NCI-H128 (cell line): Measurements from ENCODE around the gene PRKG2.

Experiments used
- DNase-seq: peaks from one replicate; lab custom pipeline; 2025; ENCODE audit not compliant: unreplicated experiment; lab: John Stamatoyannopoulos, UW

The PRKG2 gene

GRCh38 chr4:81217779-81218178 is 2.8 kb upstream of the PRKG2 start:
- no peak for DNase-seq

GRCh38 chr4:81215931-81216330 is 909 bp upstream of the PRKG2 start:
- no peak for DNase-seq

DNA sequence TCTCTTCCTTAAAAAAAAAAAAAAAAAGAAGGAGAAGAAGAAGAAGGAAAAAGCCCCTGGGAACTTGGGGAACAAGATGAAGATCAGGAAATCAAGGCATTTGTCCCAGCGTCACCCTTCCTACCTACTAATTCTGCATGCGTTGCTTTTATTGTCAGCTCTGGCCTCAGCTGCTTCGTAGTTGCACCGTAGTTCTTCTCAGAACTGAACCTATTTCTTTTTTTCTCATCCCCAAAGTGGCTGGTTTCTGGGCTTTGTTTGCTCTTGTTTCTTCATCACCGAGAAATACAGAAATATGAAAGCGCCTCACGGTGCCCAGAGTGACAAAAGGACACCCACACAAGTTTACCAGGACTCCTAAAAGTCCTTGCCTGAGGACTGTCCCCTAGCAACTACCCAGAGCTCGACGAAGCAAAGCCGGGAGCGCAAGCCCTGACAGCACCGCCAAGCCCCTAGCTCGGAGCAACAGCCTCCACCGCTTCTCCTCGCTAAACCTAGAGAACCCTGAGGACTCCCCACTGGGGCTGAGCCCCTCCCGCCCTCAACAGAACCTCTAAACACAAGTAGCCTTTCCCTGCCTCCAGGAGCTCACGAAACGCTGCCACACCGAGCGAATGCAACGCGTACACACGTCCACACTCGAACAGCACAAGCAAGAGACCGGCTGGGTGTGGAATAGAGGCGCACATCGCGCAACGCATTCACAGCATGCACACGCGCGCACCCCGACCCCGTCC is 710 bp downstream of the PRKG2 start:
- DNase-seq, result no peak

- no peak for DNase-seq
Measured at GRCh38 chr4:81213671-81214070, 1.4 kb downstream of the PRKG2 start.

GRCh38 chr4:81211956-81212355 is 3.1 kb downstream of the PRKG2 start:
- no peak for DNase-seq

DNA sequence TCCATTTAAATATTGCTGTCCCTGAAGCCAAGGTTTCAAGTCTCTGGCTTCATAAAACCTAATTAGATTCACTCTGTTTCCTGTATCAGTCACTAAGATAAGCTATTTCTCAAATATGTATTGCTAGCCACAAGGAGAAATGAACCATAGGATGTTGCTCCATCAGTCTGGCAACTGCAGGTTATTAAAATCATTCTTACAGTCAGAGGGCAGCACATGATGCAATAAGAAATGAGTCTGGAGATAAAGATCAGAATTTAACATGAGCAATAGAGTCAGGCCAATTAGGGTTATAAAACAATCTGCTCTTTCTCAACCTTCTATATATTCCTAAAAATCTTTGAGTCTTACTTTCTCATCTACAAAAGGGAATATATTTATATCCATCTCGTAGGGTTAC is 7.2 kb downstream of the PRKG2 start:
- DNase-seq, result no peak

GRCh38 chr4:81205302-81205701 is 9.7 kb downstream of the PRKG2 start:
- DNase-seq, result no peak

GRCh38 chr4:81204571-81204970 is 10.5 kb downstream of the PRKG2 start:
- DNase-seq, result no peak

GRCh38 chr4:81199831-81200230 is 15.2 kb downstream of the PRKG2 start:
- no peak for DNase-seq

- DNase-seq, result no peak
Measured at GRCh38 chr4:81198609-81199008, 16.4 kb downstream of the PRKG2 start.

DNA sequence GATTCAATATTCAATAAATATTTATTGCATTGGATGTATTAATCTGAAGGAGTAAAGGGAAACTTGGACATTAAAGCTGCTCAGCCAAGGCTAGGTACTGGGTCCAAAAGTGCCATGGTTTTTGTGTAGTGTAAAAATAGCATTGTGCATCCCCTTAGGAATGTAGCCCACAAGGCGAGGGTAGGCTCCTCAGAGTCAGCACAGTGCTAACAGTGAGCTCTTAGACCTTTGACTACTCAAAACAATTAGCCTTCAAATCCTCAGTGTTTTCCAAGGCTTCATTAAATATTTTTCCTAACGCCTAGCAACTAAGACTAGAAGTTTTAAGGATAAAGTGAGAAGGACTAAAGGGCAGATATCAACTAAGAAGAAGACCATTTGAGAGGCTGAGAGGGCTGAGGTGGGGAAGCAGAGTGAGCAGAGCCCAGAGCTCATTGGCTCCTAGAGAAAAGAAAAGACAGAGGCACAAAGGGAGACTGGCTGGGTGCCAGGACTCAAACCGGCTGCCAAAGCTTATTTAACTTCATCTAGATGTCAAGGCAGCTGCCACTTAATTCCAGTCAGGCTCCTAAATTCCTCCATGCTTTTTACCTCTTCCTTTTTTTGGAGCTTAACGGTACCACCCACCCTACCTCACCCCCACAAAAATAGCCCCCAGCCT is 17.0 kb downstream of the PRKG2 start:
- DNase-seq, result no peak

- no peak for DNase-seq
Measured at GRCh38 chr4:81196126-81196650, 18.8 kb downstream of the PRKG2 start.

DNA sequence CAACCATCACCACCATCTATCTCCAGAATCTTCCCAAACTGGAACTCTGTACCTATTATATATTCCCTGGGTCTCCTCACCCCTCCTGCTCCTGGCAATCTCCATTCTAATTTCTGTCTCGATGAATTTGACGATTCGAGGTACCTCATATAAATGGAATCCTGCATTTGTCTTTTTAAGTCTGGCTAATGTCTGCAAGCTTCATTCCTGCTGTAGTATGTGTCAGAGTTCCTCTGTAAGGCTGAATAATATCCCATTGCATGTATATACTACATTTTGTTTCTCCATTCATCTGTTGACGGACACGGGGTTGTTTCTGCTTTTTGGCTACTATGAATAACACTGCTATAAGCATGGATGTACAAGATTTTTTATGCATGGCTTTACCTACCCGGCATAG is 19.5 kb downstream of the PRKG2 start:
- no peak for DNase-seq

DNA sequence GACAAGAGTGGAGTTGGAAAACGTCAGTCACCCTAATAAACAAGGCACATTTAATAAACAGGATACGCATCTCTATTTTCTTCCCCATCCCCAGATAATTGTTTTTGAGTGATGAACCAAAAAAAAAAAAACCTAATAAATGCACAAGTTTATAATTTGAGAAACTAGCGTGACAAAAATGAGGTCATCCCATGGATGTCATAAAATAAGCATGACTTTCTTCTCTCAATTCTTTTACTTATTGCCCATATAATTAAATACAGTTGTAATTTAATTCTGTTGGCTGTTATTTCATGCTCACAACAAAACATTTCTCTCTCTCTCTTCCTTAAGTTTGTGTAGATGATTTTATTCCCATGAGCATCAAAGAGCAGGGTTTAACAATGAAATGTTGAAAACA is 20.7 kb downstream of the PRKG2 start:
- DNase-seq, result no peak

DNA sequence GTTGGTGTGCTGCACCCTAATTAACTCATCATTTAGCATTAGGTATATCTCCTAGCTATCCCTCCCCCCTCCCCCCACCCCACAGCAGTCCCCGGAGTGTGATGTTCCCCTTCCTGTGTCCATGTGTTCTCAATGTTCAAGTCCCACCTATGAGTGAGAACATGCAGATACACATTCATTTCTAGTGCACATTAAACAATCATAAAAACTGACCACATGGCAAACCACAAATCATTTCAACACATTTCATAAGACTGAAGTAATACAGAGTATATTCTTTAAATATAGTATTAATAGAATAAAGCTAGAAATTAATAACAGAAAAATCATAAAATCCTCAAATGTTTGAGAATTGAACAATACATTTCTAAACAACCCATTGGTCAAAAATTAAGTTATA is 34.1 kb downstream of the PRKG2 start:
- DNase-seq, result no peak

GRCh38 chr4:81179326-81179725 is 35.7 kb downstream of the PRKG2 start:
- DNase-seq, result no peak

GRCh38 chr4:81173213-81173612 is 41.8 kb downstream of the PRKG2 start:
- DNase-seq, result no peak

GRCh38 chr4:81166458-81167160 is 48.4 kb downstream of the PRKG2 start:
- no peak for DNase-seq

DNA sequence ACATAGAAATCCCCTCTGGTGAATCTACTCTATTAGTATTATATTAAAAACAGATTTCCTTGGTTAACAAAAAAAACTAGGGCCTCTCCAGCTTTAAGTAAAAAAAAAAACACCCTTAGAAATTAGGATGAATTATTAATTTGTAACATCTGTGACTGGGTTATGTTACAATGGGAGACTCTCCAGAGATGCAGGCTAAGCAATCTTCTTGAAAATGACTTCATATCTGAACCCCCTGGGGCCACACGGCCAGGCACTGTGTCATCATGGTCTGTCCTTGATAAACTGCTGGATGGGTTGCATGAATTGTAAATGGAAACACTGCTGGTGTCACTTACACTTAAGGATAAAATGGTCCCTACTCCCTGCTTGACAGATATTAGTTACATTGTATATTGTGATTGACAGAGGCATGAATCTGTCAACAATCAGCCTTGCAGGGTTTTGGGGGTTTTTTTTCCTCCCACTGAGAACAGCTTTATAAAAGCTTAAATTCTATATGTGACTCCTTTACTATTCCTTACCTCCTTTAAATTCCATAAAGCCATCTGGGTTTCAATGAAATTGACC is 49.1 kb downstream of the PRKG2 start:
- no peak for DNase-seq

- no peak for DNase-seq
Measured at GRCh38 chr4:81164623-81165416, 50.2 kb downstream of the PRKG2 start.

DNA sequence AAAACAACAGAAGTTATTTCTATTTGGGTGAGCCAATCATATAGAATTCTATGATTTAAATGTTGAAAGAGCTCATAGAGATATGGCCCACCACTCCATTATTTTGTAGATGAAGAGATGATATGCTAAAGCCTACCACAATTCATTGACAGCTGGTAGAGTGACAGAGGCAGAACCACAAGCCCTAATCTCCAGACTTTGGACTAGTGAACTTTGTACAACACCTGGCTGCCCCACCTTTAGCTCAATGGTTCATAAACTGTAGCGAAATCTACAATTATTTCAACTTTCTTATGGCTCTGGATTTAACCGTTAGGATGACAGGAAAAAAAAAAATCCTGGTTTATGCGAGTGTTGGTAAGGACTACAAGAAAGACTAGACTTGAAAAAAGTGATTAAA is 50.9 kb downstream of the PRKG2 start:
- no peak for DNase-seq
